Transverse colon (tissue), 3 donors: ENCODE results near the gene LAMP1.

Experiments
- POLR2A ChIP-seq: fragments of 450-650 bp; IDR thresholded peaks from one replicate; pipeline ENCODE4 v1.6.1; 2016; ENCODE audit warnings: antibody characterized with exemption, mild to moderate bottlenecking, moderate library complexity
- TF ChIP-seq, protein P1 (sequence below), 5 experiments: fragments of 200-600 bp in 3 of 5; fragments of 450-650 bp in 2 of 5; sonication (generic) in 3 of 5; IDR thresholded peaks; 1 replicate in 2 of 5; 2 replicates in 3 of 5; pipeline ENCODE4 v1.5.1; 2016 to 2017; ENCODE audit warnings: antibody characterized with exemption in 5 of 5, inconsistent platforms in 3 of 5, mild to moderate bottlenecking in 2 of 5, moderate library complexity in 1 of 5

DNA sequence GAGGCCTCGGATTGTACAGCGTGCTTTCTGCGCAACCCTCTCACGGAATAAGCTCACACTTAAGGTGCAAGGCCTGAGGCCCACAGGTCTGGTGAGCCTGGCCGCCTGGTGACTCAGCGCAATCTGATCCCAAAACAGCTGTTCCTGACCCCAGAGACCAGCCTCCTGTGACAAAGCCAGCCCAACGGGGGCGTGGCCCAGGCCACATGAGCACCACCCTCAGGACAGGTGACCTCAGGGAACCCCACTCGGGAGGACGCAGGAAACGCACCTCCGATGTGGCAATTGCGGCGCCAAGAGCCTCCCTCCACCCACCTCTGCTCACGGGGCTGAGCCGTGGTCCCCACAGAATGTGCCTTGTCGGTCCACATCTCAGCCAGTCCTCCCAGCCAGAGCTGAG is 40.5 kb downstream of the LAMP1 start:
- TF ChIP-seq, protein P1, sequence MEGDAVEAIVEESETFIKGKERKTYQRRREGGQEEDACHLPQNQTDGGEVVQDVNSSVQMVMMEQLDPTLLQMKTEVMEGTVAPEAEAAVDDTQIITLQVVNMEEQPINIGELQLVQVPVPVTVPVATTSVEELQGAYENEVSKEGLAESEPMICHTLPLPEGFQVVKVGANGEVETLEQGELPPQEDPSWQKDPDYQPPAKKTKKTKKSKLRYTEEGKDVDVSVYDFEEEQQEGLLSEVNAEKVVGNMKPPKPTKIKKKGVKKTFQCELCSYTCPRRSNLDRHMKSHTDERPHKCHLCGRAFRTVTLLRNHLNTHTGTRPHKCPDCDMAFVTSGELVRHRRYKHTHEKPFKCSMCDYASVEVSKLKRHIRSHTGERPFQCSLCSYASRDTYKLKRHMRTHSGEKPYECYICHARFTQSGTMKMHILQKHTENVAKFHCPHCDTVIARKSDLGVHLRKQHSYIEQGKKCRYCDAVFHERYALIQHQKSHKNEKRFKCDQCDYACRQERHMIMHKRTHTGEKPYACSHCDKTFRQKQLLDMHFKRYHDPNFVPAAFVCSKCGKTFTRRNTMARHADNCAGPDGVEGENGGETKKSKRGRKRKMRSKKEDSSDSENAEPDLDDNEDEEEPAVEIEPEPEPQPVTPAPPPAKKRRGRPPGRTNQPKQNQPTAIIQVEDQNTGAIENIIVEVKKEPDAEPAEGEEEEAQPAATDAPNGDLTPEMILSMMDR (IDR thresholded peaks at IDR 0.05) = no peak
- no peak for TF ChIP-seq POLR2A
